ENCODE data around the gene TCP11.

Gene TCP11

DNA sequence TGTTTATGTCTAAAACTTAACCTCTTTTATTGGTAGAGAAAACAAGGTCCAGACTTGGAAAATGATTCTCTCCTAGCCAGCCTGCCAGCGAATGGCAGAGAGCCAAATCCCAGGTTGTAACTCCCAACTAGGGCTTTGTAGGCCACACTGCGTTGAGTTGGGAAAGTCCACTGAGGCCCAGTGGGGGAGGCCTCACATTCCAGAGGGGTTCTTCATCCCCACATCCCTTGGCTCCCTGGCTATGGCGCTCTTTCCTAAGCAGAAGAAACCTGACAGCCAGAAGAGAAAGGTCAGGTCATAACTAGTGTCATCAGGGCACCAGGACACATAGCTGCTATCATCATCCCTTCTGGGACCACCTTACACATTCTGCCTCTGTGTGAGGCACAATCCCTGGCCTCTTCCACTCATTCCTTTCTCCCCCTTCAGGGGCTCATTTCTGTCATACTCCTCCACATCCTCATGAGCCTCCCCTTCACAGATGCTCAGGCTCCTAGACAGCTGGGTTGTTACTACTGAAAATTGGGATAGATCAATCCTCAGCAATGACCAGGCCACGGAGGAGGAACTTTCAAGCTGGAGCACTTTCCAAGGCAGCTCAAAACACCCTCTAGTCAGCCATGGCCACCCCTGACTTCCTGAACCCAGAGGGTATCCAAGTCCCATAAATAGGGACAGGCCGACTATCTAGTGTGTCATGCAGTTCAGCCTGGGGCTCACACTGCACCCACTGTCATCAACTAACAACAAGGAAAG lies 48.6 kb downstream of the TCP11 start:
- DNase-seq (ENCODE audit: low read depth in 2 of 2): no peak

DNA sequence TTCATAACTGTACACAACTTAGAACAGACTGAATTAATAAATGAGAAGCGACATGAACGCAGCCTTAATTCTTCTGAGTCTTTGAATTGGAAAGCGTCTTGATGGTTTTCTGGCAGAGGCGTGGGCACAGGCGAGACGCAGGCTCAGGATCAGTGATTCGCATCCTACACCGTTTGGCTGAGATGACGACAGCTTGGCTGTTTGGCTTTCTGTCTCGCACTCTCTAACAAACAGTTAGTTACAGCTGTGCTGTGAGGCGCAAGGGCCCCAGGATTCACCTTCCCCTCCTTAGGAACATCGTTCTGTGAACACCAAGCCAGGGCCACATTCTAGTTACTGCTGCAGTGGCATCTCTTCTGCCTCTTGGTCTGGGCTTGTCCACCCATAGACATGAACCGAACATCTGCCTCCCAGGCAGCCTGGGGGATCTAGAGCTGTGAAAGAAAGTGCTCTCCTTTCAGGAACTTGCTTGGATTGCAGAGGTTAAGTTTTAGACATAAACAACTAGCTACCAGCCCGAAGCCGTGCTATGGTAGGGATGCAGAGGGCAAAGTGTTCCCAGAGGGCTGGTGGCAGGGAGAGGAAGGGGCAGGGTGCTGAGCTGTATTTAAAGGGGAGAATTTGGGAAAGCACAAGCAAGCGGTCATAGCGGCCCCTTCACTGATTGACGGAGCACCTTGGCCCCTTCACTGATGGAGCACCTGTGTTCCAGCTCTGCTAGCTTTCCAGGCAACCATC lies 49.6 kb downstream of the TCP11 start:
- DNase-seq (ENCODE audit: low read depth in 2 of 2): no peak

DNA sequence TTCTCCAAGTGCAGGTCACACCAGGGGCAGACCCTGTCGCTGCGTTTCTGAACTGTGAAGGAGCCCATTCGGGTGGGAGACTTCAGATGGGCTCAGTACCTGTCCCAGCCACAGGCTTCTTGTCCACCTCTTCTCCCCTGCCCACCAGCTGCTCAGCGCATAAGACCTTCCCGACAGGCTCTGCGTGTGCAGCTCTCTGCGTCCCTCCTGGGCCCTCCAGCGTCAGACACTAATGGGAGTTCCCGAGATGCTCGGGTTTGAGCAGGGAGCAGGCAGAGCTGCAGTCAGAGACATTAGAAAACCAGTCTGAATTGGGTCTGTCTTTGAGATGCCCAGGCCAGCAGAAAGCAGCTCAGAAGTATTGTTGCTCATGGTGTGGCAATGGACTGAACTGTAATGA lies 50.4 kb downstream of the TCP11 start:
- no peak for DNase-seq (ENCODE audit: low read depth in 2 of 2)

DNA sequence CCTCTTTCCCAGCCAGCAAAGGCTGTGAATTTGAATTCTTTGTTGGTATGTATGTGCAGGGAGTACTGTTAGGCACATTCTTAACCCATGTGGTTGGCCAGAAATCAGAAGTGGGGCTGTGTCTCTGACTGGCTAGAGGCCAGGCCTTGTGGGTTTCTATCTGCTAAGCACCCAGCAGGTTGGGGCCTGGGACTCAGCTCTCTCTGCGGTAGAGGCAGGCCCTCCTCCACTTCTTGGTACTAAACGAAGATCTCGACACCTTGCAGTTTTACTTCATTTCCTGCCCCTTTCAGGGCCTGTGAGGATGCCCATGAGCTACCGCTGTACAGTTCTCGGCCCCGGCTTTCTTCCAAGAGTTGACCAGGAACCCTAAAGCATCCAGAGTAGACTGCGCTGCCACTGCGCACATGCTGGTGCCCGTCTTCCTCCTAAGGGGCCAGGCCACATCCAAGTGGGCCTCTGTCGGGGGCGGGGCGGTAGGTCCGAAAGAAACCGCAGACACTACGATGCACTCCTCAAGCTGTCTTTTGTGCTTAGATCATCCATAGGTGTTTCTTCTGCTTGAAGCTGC lies 51.1 kb downstream of the TCP11 start:
- no peak for DNase-seq (ENCODE audit: low read depth in 2 of 2)

DNA sequence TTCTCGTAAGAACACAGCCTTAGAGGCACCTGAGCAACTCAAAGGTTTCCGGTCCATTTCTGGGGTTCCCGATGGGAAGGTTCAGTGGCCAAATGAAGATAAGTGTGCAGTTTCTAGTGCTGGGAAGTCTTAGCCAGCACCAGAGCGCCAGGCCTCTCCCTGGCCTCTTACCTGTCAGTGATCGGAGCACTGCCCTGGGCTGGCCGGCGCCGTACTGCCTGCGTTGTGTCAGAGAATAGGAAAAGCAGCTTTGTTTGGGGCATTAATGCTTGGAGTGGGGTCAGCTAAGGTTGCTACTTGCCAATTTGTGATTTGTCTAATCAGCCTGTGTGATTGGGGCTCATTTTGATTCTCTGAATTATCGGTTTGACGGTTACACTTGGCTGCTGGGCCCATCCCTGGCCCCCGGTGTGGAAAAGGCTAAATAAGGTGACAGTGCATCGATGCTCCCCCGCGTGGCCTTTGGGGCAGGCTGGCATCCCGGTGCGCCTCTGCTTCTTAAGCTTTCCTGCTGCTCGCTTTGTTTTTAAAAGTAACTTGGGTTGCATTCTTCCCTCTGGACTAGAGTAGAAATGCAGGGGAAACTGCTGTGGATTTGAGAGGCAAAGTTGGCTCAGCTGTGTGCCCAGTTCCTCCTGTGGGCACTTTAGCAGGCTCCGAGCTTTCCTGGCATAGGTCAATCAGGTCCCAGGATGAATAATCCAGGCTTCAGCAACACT lies 51.8 kb downstream of the TCP11 start:
- DNase-seq (ENCODE audit: low read depth in 2 of 2): no peak

DNA sequence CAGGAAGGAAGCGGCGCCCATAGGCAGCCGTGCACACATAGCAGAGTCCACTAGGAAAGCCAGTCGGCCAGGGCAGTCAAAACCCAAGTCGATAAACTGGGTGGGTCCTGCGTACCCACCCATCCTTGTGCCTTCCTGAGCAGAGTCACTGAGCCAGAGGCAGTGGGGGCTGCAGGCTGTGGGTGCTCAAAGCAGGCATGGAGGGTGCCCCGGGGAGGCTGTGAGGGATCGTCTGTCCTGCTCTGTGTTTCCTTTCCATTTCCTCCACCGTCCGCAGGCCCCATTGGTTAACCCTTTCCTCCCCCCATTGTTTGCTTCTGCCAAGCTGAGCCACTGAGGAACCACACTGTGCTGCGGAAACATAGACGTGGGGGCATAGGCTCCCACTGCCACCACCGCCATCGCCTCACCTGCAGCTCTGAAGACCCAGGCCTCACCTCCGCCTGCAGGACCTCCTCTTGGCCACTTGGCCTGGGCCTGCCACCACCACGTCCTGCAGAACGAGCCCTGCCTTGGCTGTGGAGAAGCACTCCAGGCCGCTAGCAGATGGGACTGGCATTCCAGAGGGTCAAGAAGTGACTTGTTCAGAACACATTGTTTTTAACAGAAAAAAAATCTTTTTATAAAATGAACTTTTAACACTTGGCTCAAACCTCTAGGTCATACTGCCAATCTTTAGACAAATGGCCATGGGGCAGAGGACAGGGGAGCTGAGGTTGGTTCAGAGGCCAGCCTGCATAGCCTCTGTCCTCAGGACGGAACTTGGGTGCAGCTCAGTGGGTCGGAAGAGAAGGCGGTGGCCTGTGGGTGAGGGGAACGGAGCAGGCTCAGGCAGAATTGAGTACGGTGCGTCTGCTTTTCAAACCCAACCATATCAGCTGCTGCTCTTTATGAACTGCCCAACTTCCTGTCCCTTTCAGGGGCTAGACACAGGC lies 52.6 kb downstream of the TCP11 start:
- DNase-seq (ENCODE audit: low read depth in 2 of 2): no peak

GRCh38 chr6:35087361-35088280 lies 53.5 kb downstream of the TCP11 start:
- DNase-seq (ENCODE audit: low read depth in 2 of 2): no peak

DNA sequence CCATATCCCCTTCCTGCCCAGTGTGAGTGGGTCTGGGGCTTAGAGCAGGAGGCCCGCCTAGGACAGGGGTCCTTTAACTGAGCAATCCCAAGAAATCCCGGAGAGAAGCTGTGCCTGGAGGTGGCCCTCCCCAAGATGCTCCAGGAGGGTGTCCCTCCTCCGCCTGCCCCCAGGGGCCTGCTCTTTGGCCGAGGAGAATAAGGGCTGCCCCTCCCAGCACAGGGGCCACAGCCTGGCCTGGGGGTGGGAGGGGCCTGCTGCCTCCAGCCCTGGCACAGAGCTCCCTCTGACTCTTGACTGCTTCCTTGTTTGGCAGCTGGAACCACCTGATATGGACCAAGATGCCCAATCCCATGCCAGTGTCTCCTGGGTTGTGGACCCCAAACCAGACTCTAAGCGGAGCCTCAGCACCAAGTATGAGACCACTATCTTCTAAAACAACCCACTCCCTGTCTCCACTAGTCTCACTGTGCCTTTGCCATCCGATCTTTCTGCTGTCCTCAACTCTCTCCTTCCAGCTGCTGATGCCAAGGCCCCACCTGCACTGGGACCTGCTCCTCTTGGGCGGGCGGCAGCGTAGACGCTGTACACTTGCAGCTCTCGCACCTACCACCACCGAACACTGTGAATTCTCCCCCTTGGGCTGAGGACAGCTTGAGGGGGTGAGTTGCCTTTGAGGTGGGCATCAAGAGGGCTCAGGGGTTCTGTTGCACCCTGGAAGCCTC lies 54.3 kb downstream of the TCP11 start:
- DNase-seq (ENCODE audit: low read depth in 2 of 2): no peak

GRCh38 chr6:35086282-35086632 lies 54.9 kb downstream of the TCP11 start:
- DNase-seq (ENCODE audit: low read depth in 2 of 2): no peak

DNA sequence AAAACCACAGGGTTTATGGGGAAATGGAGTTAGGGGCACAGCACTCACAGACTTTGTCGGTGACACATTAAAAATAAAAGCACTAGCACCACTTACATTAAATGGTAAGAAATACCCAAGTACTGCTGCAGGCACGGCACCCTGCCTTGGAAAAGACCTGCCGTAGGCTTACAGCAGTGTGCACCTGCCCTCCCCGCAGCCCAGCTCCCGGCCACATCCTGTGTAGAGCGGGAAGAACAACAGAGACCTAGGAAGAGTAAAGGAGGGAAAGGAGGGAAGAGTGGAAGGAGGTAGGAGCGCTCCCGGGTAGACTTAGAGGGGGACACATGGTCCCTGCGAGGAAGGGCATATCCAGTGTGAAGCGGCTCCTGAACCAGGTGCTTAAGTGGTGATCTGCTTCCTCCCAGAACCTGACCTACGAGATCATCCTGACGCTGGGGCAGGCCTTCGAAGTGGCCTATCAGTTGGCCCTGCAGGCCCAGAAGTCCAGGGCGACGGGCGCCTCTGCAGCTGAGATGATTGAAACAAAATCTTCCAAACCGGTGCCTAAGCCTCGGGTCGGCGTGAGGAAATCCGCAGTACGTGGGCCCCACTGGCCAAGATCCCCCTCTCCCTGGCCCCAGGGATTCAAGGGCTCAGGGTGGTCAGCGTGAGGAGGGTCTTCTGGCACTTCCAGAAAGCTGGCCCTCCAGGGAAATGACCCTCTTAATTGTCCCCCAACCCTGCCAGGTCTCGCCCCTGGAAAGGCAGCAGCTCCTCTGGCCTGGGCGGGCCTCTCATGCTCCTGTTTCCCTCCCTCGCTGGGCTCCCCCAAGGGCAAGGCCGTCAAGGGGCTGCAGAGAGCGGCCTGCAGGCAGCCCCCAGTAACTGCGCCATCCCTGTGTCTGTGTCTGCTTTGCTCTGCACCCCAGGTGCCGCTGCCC lies 55.5 kb downstream of the TCP11 start:
- no peak for DNase-seq (ENCODE audit: low read depth in 2 of 2)

- DNase-seq (ENCODE audit: low read depth in 2 of 2): no peak
Measured at GRCh38 chr6:35084511-35085203, 56.5 kb downstream of the TCP11 start.

DNA sequence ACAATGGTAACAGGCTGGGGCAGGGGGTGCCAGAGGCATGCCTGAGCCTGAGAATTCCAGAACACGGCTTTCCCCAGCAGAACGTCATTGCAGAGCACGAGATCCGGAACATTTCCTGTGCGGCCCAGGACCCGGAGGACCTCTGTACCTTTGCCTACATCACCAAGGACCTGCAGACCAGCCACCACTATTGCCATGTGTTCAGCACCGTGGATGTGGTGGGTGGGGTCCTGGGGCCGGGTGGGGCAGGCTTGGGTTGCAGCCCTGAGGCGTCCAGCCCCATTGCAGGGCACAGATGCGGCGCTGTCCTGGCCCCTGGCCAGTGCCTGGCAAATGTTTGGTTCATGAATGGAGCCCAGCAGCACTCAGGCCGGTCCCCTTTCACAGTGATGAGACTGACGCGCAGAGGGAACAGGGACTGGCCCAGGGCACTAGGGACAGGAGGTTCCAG lies 57.1 kb downstream of the TCP11 start:
- DNase-seq (ENCODE audit: low read depth in 2 of 2): no peak

DNA sequence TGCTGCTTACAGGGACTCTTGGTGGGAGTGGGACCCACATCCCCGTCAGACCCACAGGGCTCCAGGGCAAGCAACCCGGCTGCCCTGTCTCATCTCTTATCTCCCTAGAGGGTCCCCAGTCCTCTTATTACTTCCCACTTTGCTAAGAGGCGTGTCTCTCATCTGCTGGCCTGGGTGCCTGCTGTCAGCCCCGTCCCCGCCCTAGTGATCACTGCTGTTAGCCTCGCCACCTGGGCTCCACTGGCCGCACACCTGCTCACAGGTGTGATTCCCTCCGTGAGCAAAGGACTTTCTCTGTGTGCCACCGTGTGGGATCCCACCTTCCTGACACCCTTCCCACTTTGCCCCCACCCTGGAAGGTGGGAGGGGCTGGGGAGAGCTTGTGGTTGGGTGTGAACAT lies 57.6 kb downstream of the TCP11 start:
- DNase-seq (ENCODE audit: low read depth in 2 of 2): no peak

GRCh38 chr6:35082733-35083403 lies 58.3 kb downstream of the TCP11 start:
- DNase-seq (ENCODE audit: low read depth in 2 of 2): no peak

DNA sequence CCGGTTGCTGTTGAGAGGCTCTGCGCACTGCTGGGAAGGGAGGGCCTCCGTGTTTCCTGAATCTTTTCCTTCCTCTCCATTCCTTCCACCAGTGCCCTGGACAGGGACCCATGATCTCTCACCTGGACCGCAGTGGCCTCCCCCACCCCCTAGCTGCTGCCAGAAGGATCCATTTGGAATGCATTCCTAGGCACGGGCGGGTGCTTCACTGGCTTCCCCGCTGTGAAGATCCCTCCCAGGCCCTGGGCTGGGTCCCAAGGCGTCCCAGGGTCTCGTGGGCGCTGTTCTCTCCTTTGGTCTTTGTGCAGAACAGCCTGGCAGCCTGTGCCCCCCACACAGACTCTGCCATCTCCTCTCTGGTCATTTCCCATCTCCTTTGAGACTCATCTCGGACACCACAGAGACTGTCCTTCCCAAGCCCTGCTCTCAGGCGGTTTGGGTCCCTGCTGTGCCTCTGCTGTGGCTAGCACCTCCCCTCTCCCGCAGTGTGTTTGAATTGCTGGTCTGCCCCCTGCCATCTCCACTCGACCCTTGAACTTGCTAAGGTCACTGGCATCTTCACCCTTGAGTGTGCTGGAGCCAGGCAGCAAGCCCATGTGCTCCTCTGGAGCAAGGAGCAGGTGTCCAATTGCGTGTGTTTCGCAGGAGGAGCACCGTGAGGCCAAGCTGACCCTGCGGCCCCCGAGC lies 59.0 kb downstream of the TCP11 start:
- DNase-seq (ENCODE audit: low read depth in 2 of 2): no peak

GRCh38 chr6:35081426-35081851 lies 59.7 kb downstream of the TCP11 start:
- DNase-seq (ENCODE audit: low read depth in 2 of 2): no peak

Data from activated CD4-positive, alpha-beta T cell treated with anti-CD3 and anti-CD28 coated beads for 24 hours (primary cell).